ENCODE data around the gene FNDC10. TPM values are rescaled to one million over a fixed set of nuclear protein-coding genes. Genes with fewer than 3 reads are reported as not detected.

FNDC10 gene
- total and polyA plus RNA-seq, 9 of the 15 experiments (the other 6 are each of a cell fraction or from before 2014, with no cell fraction given) = 0.08 to 6.3 (median 1.6) TPM

DNA sequence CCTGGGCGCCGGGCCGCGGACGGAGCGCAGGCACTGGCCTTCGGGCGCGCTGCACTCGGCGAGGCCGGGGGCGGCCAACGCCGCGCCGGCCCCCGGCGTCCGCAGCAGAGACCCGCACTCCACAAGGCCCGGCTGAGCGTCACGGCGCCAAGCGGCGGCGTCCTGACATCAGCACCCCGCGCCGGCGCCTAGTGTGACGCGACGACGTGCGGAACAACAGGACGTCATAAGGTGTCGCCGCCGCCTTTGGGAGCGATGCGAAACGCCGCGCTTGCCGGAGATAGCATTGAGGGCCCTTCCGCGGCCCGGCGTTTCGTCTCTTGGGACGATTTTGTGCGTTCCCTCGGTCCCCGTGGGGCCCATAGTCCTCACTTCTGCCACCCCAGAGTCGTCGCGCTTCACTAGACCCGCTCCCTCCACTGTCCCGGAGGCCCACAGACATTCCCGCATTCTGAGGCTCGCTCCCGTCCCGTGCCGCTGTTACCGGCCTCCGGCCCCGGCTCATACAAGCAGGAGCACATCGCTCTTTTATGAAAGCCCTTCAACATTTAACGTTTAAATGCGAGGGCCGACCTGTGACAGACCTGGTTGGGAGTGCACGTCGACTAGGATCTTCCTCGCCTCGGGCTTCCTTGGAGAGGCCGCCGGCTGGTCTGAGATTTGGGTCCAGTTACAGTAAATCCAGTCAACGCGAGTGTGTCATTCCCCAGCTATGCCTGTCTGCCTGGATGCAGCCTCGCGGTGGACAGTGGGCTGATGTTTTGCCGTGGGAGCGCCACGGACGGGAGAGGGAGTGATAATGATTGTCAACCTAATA lies 25.0 kb downstream of the FNDC10 start, which contains the start of gene SSU72:
Gene SSU72, minus strand, starts transcription at position 143 of the 817 bp plus-strand sequence. CDS start 306 bp downstream, outside the sequence.
- Histone ChIP-seq H3K9ac (ENCODE audit: insufficient read depth in 1 of 2, low read depth in 2 of 2, low read length in 2 of 2) (peak within 1 kb of the TSS; percentile 98 to 99), H3K27me3 (ENCODE audit: control insufficient read depth in 2 of 2, insufficient read depth in 2 of 2, low read length in 2 of 2) (peaks cover 0 to 12% of the 10 kb centered on the region in 2 experiments; a peak in 2 of 5 replicates), H3K79me2 (ENCODE audit: control insufficient read depth, insufficient read depth, low read length) (peaks cover 55% of the 10 kb centered on the region), H3K4me3 (peak within 1 kb of the TSS; percentile 100), H3K4me2 (ENCODE audit: insufficient read depth, low read length) (peak within 1 kb of the TSS; percentile 85), H4K20me1 (replicated peaks; ENCODE audit: control insufficient read depth, insufficient read depth, low read length) (no peaks in the 10 kb centered on the region), H3K9me1 (ENCODE audit: control insufficient read depth, insufficient read depth, low read length) (no peaks in the 10 kb centered on the region), H3K27ac (ENCODE audit: extremely low read depth, low read depth, low read length) (peak within 1 kb of the TSS; percentile 99), H3K9me3 (replicated peaks; ENCODE audit: control insufficient read depth, insufficient read depth, low read depth, low read length) (no peaks in the 10 kb centered on the region), H2AFZ (ENCODE audit: low read depth, low read length) (peak within 1 kb of the TSS; percentile 95), H3K36me3 (ENCODE audit: control insufficient read depth, insufficient read depth, low read length) (peaks cover 27% of the 10 kb centered on the region), H3K4me1 (replicated peaks in 1 of 2; ENCODE audit: control insufficient read depth in 2 of 2, insufficient read depth in 2 of 2, low read length in 2 of 2) (peaks cover 15 to 38% of the 10 kb centered on the region in 2 experiments; a peak in 4 of 5 replicates)
- CTCF ChIA-PET (ENCODE audit: low intra/inter-chr PET ratio) = interaction anchor here (0.5 kb wide), 1 partner anchor 506 kb away, joined by 3 read pairs; no protein-coding TSS in a partner anchor
- intact Hi-C loops (cut with micrococcal nuclease) = loop anchor here (1.0 to 5.0 kb wide), 2 partner anchors 40 to 82 kb away; partner anchors contain the start of genes CDK11B and MIB2
- peak; percentile 93 to 98 (median 94) for DNase-seq (ENCODE audit: extremely low read depth in 1 of 4, low spot score in 3 of 4)
- peak; percentile 70 for ATAC-seq
- FAIRE-seq = peak; percentile 78
- under 1% methylated on average over 80 of the region's 87 CpGs for WGBS (ENCODE audit: insufficient coverage, low coverage, missing lambda C conversion rate)
- TSS peak; percentile 95 for BruUV-seq (replicated peaks)
- in situ Hi-C loops (cut with MboI) = no loop called here
- POLR2A ChIA-PET = interaction anchor here (0.7 to 3.4 kb wide), 8 partner anchors 10 to 98 kb away, joined by 3 to 21 read pairs (median 4); partner anchors contain the start of gene MIB2
- TF ChIP-seq, protein P1, sequence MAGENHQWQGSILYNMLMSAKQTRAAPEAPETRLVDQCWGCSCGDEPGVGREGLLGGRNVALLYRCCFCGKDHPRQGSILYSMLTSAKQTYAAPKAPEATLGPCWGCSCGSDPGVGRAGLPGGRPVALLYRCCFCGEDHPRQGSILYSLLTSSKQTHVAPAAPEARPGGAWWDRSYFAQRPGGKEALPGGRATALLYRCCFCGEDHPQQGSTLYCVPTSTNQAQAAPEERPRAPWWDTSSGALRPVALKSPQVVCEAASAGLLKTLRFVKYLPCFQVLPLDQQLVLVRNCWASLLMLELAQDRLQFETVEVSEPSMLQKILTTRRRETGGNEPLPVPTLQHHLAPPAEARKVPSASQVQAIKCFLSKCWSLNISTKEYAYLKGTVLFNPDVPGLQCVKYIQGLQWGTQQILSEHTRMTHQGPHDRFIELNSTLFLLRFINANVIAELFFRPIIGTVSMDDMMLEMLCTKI (IDR thresholded peaks at IDR 0.05; ENCODE audit: partially characterized antibody) = no peak
- TF ChIP-seq, protein P2, sequence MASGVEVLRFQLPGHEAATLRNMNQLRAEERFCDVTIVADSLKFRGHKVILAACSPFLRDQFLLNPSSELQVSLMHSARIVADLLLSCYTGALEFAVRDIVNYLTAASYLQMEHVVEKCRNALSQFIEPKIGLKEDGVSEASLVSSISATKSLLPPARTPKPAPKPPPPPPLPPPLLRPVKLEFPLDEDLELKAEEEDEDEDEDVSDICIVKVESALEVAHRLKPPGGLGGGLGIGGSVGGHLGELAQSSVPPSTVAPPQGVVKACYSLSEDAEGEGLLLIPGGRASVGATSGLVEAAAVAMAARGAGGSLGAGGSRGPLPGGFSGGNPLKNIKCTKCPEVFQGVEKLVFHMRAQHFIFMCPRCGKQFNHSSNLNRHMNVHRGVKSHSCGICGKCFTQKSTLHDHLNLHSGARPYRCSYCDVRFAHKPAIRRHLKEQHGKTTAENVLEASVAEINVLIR (CRISPR knock-in tag; IDR thresholded peaks at IDR 0.05) = peak; percentile 100
- TF ChIP-seq HNRNPUL1 (IDR thresholded peaks at IDR 0.05; ENCODE audit: low read length) = no peak
- peak; percentile 99 for TF ChIP-seq SIN3B (IDR thresholded peaks at IDR 0.05; ENCODE audit: low read depth)
- TF ChIP-seq SRSF1 (IDR thresholded peaks at IDR 0.05; ENCODE audit: low read depth, low read length) = no peak
- no peak for TF ChIP-seq CBX2 (IDR thresholded peaks at IDR 0.05; ENCODE audit: insufficient read depth, low read length, poor library complexity, severe bottlenecking)

Data from K562 (cell line).